Measurements from ENCODE around the gene BBS1.
"Not testable (repeated sequence)": the region's sequence is repeated elsewhere in the genome, so short reads cannot be mapped to it uniquely, and the experiment has no call there.

BBS1 gene

GRCh38 chr11:66541892-66542291 is 31.5 kb downstream of the BBS1 start:
- TF ChIP-seq CTCF (conservative IDR thresholded peaks at IDR 0.05; ENCODE audit: low read length): no peak
- TF ChIP-seq EZH2phosphoT487 (IDR thresholded peaks at IDR 0.05; ENCODE audit: borderline replicate concordance): no peak
- Histone ChIP-seq H2AFZ (ENCODE audit: low read length) (no peak overlapping the region), H3K9ac (ENCODE audit: low read depth, low read length, poor library complexity, severe bottlenecking) (peak overlapping the region; percentile 93), H3K4me1 (ENCODE audit: insufficient read depth, low read length, poor library complexity, severe bottlenecking) (peaks cover 16% of the 10 kb centered on the region), H3K27me3 (ENCODE audit: insufficient read depth, low read length, poor library complexity, severe bottlenecking) (no peaks in the 10 kb centered on the region), H3K36me3 (ENCODE audit: insufficient read depth, low read length) (no peaks in the 10 kb centered on the region; the same call in 1 of the 2 replicates), H4K20me1 (ENCODE audit: insufficient read depth, low read length, poor library complexity, severe bottlenecking) (no peaks in the 10 kb centered on the region), H3K4me2 (ENCODE audit: low read depth, low read length, poor library complexity, severe bottlenecking) (peak overlapping the region; percentile 95), H3K9me2 (replicated peaks; ENCODE audit: low read depth, low read length) (no peaks in the 10 kb centered on the region), H3K79me2 (ENCODE audit: insufficient read depth, low read length) (peaks cover 37% of the 10 kb centered on the region), H3K4me3 (ENCODE audit: low read length, poor library complexity, severe bottlenecking) (no peak overlapping the region), H3F3A (ENCODE audit: low read depth) (peaks cover 4% of the 10 kb centered on the region; the same call in 1 of the 2 replicates), H3K9me3 (ENCODE audit: insufficient read depth, low read depth, low read length) (no peaks in the 10 kb centered on the region)

- no peaks in the 10 kb centered on the region for H3K27me3 ChIP-seq (ENCODE audit: insufficient read depth, low read length, poor library complexity, severe bottlenecking)
- H3K4me1 ChIP-seq (ENCODE audit: insufficient read depth, low read length, poor library complexity, severe bottlenecking): peaks cover 16% of the 10 kb centered on the region
- peak overlapping the region; percentile 93 for H3K9ac ChIP-seq (ENCODE audit: low read depth, low read length, poor library complexity, severe bottlenecking)
- no peaks in the 10 kb centered on the region; the same call in 1 of the 2 replicates for H3K36me3 ChIP-seq (ENCODE audit: insufficient read depth, low read length)
- H3K4me3 ChIP-seq (ENCODE audit: low read length, poor library complexity, severe bottlenecking): peak overlapping the region; percentile 94
- peaks cover 37% of the 10 kb centered on the region for H3K79me2 ChIP-seq (ENCODE audit: insufficient read depth, low read length)
- peaks cover 4% of the 10 kb centered on the region; the same call in 1 of the 2 replicates for H3F3A ChIP-seq (ENCODE audit: low read depth)
- H4K20me1 ChIP-seq (ENCODE audit: insufficient read depth, low read length, poor library complexity, severe bottlenecking): no peaks in the 10 kb centered on the region
- TF ChIP-seq CTCF (conservative IDR thresholded peaks at IDR 0.05; ENCODE audit: low read length): no peak
- no peak for TF ChIP-seq EZH2phosphoT487 (IDR thresholded peaks at IDR 0.05; ENCODE audit: borderline replicate concordance)
- no peaks in the 10 kb centered on the region for H3K9me2 ChIP-seq (replicated peaks; ENCODE audit: low read depth, low read length)
- H3K4me2 ChIP-seq (ENCODE audit: low read depth, low read length, poor library complexity, severe bottlenecking): peak overlapping the region; percentile 95
- H2AFZ ChIP-seq (ENCODE audit: low read length): no peak overlapping the region
- no peaks in the 10 kb centered on the region for H3K9me3 ChIP-seq (ENCODE audit: insufficient read depth, low read depth, low read length)
Measured at GRCh38 chr11:66542362-66542761, 31.9 kb downstream of the BBS1 start.

- Histone ChIP-seq H3K9me2 (replicated peaks; ENCODE audit: low read depth, low read length) (no peaks in the 10 kb centered on the region), H3K79me2 (ENCODE audit: insufficient read depth, low read length) (peaks cover 37% of the 10 kb centered on the region), H3K4me1 (ENCODE audit: insufficient read depth, low read length, poor library complexity, severe bottlenecking) (peaks cover 16% of the 10 kb centered on the region), H2AFZ (ENCODE audit: low read length) (0 out of 2 replicates have a peak overlapping the region, but pooled peaks have one; percentile 40), H3K9ac (ENCODE audit: low read depth, low read length, poor library complexity, severe bottlenecking) (peak overlapping the region; percentile 93), H3K4me2 (ENCODE audit: low read depth, low read length, poor library complexity, severe bottlenecking) (peak overlapping the region; percentile 95), H3K4me3 (ENCODE audit: low read length, poor library complexity, severe bottlenecking) (peak overlapping the region; percentile 94), H3K36me3 (ENCODE audit: insufficient read depth, low read length) (no peaks in the 10 kb centered on the region; the same call in 1 of the 2 replicates), H3K27me3 (ENCODE audit: insufficient read depth, low read length, poor library complexity, severe bottlenecking) (no peaks in the 10 kb centered on the region), H3F3A (ENCODE audit: low read depth) (peaks cover 4% of the 10 kb centered on the region; the same call in 1 of the 2 replicates), H4K20me1 (ENCODE audit: insufficient read depth, low read length, poor library complexity, severe bottlenecking) (no peaks in the 10 kb centered on the region), H3K9me3 (ENCODE audit: insufficient read depth, low read depth, low read length) (no peaks in the 10 kb centered on the region)
- TF ChIP-seq CTCF (conservative IDR thresholded peaks at IDR 0.05; ENCODE audit: low read length) (peak; percentile 58), EZH2phosphoT487 (IDR thresholded peaks at IDR 0.05; ENCODE audit: borderline replicate concordance) (no peak)
Measured at GRCh38 chr11:66543263-66544107, 33.0 kb downstream of the BBS1 start.

- H3F3A ChIP-seq (ENCODE audit: low read depth); H3K9me3 ChIP-seq (ENCODE audit: insufficient read depth, low read depth, low read length); H3K9me2 ChIP-seq (replicated peaks; ENCODE audit: low read depth, low read length); H3K36me3 ChIP-seq (ENCODE audit: insufficient read depth, low read length); H3K27me3 ChIP-seq (ENCODE audit: insufficient read depth, low read length, poor library complexity, severe bottlenecking); H4K20me1 ChIP-seq (ENCODE audit: insufficient read depth, low read length, poor library complexity, severe bottlenecking); H2AFZ ChIP-seq (ENCODE audit: low read length): not testable (repeated sequence)
- Histone ChIP-seq H3K4me1 (ENCODE audit: insufficient read depth, low read length, poor library complexity, severe bottlenecking) (peaks cover 16% of the 10 kb centered on the region), H3K79me2 (ENCODE audit: insufficient read depth, low read length) (peaks cover 37% of the 10 kb centered on the region), H3K9ac (ENCODE audit: low read depth, low read length, poor library complexity, severe bottlenecking) (peak overlapping the region; percentile 93), H3K4me2 (ENCODE audit: low read depth, low read length, poor library complexity, severe bottlenecking) (peak overlapping the region; percentile 95), H3K4me3 (ENCODE audit: low read length, poor library complexity, severe bottlenecking) (peak overlapping the region; percentile 94)
Measured at GRCh38 chr11:66544952-66545351, 34.5 kb downstream of the BBS1 start.
